ACHN (cell line): Measurements from ENCODE around the gene MDC1.
"Not testable (repeated sequence)": the region's sequence is repeated elsewhere in the genome, so short reads cannot be mapped to it uniquely, and the experiment has no call there.

Source experiments
- DNase-seq: peaks from one replicate; pipeline ENCODE4 v3.0.0-alpha.2; 2015
- in situ Hi-C: cut with HindIII; loops from 2 replicates; pipeline ENCODE4 v1.10.0; 2017; ENCODE audit warnings: low sequenced_read_pairs, low pct_ligation_motif_present, low pct_unique_long_range_greater_than_20kb

The MDC1 gene

DNA sequence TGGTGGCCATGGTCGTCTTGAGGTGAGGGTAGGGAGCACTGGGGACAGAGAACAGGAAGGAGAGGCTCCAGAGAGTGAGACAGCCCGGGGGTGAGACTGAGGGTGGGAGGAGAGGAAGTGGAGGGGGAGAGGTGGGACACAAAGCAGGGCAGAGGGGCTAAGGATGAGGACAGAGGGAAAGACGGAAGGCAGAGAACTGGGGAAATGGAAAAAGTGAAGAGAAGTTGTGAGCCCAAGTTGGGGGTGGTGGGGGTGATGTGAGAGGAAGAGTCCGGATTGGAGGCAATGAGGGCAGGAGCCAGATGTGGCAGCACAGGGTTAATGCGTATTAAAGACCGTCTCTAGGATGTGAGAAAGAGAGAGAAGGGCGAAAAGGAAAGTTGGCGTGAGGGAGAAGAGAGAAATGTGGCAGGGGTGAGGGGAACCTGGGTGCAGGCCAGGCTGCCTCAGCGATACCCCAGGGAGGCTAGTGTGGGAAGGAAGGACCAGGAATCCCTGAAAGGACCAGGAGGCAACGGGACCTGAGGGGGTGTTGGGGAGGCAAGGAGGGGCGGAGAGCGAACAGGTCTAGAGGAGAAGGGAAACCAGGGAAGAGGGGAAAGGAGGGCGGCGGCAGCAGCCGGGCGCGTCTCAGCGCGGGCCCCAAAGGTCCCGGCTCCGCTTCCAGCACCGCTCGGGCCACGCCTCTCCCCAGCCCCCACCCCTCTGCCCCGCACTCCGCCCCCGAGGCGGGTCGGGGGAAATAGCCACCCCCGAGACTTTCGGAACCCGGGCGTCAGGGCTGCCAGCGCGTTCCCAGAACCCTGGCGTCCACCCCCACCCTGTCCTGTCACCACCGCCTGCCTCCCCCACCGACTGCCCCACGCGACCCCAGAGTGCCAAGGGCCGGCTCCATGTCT, 30.8 kb downstream of the MDC1 start, which contains the start of gene PPP1R18:
PPP1R18 (minus strand) TSS at position 637 of the 899 bp plus-strand sequence; CDS start at position 10, 627 bp downstream.
- in situ Hi-C loops, result no loop called here
- DNase-seq, result peak; percentile 64

DNA sequence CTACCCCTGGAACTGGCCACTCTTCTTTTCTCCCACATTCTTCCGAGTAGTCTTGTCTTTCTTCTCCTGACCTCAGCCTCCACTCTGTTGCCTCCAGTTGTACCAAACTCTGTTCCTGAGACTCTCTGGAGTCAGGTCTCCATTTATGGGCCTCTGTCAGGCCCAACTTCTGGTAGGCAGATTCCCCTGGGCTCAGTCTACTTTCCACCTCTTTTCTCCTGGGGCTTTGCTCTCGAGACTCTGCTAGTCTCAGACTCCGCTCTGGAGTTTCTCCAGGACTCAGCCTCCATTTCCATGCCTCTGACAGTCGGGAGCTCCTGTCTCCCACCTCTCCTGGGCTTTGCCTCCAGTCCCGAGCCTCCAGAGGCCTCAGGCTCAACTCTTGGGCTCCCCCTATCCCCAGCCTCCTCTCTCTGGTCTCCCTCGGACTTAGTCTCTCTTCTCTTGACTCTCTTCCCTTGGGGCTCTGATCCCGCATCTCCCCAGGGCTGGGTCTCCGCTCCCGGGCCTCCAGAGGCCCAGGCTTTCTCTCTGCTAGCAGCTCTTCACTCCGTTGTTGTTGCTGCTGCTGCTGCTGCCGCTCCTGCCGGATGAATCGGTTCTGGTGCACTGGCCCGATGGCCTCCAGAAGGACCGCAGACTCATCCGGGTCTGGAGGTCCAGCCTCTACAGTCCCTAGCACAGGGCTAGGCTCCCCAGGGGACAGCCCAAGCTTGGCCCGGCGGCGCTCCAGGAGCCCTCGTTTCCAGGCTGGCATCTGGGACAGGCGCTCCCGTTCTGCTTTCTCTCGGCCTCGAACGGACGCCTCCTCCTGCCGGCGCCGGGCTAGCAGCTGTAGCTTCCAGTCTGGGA, 31.7 kb downstream of the MDC1 start:
- peak; percentile 47 for DNase-seq
- in situ Hi-C loops, result no loop called here

DNA sequence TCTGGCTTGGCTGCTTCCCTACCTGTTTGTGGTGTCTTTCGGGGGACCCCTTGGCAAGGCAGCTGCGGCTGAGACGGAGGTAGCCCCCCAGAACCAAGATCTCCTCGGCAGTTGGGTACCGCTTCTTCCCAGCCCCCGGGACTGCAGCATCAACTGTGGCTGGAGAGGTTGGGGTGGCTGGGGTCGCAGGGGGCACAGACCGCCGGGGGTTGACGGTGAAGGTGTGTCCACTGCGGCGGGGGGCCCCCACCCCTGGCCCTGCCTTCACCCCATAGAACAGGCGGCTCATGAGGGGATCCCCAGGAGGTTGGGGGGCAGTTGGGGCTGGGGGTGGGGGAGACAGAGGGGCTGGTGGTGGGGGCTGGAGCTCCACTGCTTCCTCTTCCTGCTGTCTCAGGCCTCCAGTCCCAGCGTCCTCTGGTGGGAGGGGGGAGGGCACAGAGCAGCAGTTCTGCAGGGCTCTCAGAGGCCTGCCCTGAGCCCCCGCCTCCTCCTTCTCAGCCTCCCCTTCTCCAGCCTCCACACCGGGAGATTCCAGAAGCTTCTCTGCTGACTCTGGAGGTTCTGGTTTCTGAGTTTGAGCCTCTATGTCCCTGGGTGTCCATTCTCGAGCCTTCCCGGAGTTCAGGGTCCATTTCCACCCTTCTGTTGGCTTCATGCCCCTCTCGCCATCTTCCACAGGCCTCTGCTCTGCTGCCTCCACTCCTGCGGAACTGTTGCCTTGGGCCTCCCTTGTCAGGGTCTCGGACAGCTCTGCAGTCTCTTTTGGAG, 32.5 kb downstream of the MDC1 start:
- in situ Hi-C loops, result no loop called here
- peak; percentile 37 for DNase-seq

DNA sequence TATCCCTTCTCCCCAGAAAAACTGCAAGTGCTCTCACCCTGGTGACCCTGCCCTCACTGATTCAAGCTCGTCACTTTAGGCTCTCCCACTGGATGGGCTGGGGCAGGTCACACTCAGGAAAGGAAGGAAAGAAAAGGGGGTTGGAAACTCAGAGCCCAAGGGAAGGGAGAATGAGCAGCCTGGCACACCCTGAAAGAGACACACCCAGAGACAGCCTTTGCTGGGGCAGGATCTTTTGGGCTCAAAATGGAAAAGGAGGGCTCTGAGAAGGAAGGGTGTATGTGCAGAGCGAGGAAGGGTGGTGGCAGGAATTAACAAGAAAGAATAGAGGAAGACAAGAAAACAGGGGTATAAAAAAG, 33.1 kb downstream of the MDC1 start:
- in situ Hi-C loops, result no loop called here
- DNase-seq, result no peak

DNA sequence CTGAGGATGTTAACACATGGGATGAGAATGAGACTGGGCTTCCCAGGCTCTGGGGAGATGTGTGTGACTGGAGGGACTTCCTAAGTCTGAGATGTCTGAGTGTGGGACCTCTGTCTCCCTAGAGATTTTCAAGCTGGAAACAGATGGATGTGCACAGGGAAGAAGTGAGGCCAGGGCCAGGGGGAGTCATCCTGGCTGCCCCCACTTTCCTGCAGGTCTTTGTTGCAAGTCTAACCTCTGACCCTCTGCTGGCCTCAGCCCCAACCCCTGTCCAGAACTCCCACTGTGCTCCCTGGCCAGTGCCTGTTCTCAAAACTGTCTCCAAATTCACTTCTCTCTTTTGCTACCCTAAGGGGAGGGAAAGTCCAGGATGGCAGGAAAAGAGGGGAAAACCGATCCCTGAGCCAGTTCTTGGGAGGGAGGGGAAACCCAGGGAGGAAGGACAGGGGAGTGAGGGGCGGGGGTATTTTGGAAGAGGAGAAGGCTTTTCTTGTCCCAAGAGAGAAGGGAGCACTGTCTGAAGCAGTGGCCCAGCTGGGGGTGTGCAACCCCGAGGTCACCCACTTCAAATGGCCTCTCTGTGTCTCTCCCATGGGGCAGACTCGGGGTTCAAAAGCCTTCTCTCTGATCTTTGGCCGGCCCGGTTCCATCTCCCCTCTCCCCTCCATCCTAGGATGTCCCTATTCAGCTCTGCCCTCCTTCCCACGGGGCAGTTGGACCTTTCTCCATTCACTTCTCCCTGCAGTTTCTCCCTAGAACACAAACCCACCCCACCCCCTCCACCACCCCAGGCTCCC, 33.7 kb downstream of the MDC1 start:
- in situ Hi-C loops, result no loop called here
- DNase-seq, result no peak

DNA sequence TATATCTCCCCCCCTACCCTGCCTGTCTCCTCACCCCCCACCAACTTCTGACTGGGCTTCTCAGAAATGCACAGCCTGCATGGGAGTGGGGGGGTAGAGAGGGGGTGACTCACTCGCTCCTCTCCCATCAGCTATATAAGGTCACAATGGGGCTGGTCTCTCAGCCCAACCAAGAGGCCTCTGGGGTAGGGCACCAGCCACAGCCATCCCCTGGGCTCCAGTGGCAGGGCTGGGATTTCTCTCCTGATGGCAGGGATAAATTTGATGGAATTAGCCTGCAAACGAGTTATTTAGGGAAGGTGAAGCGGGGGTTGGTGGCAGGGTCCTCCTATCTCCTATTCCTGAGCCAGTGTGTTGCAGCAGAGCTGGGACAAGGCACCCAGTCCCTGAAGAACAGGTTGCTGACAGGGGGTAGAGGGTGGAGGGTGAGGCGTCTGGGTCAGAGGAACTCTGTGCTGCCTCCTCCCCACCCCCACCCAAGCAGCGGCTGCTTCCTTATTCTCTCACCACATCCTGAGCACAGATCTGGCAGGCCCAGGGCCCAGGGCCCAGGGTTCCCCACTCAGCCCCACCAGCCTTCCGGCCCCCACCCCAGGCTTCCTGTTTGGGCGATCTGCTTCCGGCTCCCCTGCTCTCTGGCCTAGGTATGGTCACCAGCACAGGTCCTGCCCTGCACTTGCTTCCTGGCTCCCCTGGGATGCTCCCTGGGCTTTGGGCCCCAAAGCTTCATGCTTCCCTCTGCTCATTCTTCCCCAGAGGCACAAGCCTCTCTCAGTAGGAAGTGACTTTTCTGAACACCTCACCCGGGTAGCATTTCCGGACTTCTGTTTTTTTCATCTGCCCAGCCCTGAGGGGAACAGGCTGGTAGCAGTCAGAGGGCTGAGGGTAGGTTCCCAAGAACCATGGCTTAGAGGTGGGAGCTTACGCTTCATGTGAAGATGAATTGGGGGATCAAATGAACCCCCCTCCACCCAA, 34.7 kb downstream of the MDC1 start:
- in situ Hi-C loops, result no loop called here
- peak; percentile 77 for DNase-seq

DNA sequence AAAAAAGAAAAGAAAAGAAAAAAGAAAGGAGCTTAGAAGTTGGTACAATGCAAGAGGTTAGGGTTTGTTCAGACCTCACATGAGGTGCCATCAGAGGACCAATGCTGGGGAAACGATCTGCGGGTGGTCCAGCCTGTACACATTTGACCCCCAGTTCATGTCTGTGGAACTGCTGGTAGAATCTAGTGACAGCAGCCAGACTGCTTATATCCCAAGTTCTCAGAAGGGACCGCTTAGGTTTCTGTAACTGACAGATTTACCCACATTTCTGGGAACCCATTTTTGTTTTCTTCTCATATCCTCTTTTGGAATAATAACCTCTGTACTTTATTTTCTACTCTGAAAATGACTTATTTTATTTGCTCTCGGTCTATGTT, 35.3 kb downstream of the MDC1 start:
- no peak for DNase-seq
- in situ Hi-C loops, result no loop called here

DNA sequence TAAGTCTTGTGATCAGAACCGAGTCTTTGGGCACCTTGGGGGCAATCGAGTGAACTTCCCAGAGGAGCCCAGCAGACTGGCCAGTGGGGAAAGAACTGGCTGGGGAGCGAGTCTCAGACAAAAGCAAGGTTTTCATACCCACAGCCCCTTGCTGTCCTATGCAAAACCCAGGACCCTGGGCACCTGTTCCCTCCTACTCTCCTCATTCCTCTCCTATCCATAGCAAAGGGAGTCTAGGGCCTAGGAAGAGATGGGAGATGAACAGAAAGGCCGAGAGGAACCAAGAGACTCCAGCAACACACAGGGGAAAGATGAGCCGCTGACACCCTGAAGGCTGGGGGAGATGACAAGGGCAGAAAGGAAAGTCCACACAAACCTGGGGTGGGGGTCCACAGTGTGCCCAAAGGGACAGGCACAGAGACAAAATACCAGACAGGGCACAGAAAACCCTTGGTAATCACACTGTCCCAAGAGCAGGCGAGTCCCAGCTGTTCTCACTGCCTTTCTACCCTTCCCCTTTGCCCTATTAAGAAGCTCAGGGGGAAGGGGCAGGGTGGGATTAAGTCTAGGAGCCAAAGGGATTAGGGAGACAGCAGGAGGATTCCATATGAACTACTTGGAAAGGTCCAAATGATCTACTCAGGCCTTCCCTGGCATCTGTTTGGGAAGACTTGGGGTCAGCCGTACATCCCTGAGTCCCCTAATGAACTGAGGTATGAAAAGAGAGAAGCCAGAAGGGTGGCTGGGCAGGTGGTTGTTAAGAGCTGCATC, 37.1 kb downstream of the MDC1 start:
- no peak for DNase-seq
- in situ Hi-C loops, result no loop called here

DNA sequence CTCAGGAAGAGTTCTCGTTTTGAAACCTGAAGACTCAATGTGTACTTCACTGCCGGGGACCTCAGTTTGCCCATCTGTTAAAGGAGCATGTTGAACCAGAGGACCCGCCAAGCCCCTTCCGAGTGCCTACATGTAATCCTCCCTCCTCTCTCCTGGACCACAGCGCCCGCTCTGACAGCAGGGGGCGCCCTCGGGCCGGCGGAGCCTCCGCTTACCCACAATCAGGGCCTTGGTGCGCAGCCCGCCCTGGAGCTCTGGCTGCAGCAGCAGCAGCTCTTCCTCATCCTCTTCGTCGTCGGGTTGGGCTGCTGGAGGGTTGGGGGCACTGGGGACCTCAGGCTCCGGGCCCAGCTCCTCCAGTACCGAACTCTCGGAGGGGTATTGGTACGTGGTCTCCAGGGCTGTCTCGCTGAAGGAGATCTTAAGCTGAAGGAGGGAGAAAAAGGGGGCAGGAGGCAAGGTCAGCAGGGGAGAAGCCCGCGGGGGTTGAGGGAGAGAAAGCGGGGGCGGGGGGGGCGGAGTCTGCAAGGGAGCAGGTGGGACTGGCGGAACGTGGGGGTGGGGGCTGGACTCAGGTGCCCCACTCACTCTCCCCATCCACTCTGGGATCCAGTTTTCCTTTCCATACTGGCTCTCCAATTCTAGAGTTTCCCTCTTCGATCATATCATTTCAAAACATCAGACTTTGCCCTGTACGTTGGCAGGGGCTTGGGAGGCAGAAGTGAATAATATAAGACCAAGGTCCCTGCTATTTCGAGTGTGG, 37.9 kb downstream of the MDC1 start:
- in situ Hi-C loops, result no loop called here

DNA sequence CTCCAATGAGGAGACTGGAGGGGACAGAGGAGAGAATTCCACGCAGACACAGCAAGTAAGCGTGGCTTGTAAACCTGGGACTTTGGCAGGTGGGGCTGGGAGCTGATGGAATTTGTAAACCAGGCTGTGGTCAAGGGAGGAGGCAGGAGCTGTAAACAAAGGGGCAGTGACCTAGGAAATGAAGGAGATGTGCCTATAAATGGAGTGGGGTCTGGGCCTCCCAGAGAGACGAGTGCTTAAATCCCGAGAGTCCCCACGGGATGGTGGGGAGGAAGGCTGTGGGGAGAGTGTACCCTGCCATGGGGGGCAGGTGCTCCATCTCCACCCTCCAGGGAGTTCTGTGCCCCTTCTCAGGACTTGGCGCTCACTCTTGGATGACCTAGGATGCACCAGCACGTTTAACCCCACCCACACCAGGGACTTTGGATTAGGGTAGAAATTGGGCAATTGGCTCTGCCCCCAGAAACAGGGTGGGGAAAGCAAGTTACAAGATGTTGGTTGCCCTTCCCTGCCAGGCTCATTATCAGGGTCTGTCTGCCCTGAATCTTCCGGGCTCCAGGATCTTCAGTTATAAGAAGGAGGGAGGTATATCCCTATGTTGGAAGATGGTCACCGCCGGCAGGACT, 40.3 kb downstream of the MDC1 start:
- in situ Hi-C loops, result no loop called here
- no peak for DNase-seq

More for the DNA sequence above, 37.9 kb downstream of the MDC1 start:
- peak; percentile 73 for DNase-seq

DNA sequence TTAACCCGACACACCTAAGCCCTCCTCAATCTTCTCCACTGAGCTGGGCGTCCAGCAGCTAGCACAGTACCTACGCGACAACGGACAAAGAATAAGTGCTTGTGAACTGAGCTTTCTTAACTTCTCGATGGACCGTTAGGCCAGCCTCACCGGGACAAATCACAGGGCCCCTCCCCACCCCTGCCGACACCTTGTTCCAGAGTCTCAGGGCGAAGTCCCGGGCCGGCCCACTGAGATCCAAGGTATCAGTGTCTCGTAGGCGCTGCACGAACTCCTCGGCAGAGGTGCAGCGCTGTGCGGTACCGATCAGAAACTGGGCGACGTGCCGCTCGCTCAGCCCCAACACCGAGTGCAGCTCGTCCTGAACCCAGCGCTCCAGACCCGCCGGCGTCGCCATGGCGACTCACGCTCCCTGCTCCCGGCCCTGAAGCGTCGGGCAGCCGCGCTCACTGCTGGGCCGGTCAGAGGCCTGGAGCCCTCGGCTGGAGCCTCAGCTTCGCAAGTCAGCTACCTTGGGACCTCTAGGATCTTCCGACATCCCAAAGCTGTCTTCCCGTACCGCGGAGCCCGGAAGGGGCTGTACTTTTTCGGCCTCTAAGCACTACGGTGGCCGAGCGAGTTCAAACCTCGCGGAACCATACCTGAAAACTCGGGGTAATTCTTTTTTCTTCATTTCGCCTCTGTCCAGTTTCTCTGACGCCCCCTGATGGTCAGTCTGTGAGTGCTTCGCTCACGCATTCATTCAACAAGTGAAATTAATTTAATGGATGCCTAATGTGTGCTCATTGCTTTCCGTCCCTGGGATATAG, 44.4 kb downstream of the MDC1 start, which contains the start of gene DHX16:
DHX16 (minus strand) TSS at position 562 of the 809 bp plus-strand sequence; CDS start at position 397, 165 bp downstream.
- DNase-seq, result peak; percentile 95
- in situ Hi-C loops, result no loop called here

DNA sequence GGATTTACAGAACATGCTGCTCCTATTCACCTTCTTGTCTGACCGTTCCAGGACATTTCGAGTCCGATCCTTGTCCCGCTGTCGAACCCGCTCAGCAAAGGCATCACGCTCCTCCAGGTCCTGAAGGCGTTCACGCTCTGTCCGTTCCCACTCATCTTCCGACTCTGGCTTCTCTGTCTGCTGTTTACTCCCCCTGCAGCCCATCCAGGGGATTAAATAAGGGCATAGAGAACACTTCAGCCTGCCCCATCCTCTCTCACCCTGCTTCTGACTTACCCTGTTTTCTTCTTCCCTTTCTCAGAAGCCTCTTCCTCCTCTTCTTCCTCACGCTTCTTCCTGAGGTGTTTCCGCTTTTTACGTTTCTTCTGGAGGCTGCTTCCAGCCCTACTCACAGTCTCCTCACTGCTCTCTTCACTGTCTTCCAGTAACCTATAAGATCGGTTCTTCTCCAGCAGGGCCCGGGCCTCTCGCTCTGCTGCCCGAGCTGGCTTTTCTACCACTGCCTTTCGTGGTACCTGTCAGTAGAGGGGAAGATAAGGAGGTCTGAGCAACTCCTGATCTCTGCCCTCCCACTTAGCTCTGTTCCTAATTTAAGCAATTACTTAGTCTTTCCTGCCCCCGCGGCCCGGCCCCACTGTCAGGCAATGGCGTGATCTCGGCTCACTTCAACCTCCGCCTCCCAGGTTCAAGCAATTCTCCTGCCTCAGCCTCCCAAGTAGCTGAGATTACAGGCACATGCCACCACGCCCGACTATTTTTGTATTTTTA, 46.1 kb downstream of the MDC1 start:
- in situ Hi-C loops, result no loop called here
- no peak for DNase-seq

DNA sequence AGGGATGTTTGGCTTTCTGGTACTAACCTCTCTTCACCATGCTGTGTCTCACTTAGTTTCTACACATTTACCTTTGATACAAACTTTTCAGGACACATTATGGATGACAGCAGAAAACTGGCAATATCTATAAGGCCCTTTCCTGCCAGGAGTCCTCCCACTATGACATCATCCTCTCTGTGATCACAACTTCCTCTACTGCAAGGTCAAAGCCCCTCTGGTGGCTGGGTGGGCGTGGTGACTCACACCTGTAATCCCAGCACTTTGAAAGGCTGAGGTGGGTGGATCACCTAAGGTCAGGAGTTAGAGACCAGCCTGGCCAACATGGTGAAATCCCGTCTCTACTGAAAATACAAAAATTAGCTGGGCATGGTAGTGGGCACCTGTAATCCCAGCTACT, 50.8 kb downstream of the MDC1 start:
- DNase-seq, in situ Hi-C loops: not testable (repeated sequence)
